ENCODE results near the gene RHOF.

DNA sequence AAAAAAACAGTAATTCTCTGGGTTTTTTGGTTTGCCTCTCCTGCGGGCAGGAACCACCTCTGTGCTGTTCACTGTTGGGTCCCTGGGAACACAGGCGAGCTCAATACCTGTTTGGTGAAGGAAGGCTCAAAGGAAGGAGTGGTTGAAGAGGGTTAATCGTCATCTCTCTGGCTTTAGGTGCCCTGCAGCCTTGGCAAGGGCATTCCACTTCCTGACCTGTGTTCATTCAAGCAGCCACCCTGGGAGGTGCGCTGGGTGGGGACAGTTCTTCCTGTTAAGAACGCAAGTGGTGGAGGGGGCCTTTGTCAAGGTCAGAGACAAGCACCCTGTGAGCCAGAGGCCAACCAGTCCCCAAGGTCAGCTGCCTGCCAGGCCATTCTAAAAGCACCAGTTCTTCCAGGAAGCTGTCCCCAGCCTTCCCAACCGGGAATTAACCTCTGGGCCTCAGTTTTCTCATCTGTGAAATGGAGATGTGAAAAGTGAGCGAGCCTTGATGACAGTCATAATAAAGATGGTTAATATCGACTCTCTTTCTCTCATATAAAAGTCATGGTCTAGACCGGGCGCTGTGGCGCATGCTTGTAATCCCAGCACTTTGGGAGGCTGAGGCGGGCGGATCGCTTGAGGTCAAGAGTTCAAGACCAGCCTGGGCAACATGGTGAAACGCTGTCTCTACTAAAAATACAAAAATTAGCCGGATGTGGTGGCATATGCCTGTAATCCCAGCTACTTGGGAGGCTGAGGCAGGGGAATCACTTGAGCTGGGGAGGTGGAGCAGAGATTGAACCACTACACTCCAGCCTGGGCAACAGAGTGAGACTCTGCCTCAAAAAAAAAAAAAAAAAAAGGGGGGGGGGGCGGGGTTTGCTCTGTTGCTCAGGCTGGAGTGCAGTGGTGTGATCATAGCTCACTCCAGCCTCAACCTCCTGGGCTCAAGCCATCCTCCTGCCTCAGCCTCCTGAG is 6.1 kb downstream of the RHOF start:
- no peak for TF ChIP-seq EZH2 (IDR thresholded peaks at IDR 0.05; ENCODE audit: insufficient read depth, low read length)
- TF ChIP-seq, protein P1, sequence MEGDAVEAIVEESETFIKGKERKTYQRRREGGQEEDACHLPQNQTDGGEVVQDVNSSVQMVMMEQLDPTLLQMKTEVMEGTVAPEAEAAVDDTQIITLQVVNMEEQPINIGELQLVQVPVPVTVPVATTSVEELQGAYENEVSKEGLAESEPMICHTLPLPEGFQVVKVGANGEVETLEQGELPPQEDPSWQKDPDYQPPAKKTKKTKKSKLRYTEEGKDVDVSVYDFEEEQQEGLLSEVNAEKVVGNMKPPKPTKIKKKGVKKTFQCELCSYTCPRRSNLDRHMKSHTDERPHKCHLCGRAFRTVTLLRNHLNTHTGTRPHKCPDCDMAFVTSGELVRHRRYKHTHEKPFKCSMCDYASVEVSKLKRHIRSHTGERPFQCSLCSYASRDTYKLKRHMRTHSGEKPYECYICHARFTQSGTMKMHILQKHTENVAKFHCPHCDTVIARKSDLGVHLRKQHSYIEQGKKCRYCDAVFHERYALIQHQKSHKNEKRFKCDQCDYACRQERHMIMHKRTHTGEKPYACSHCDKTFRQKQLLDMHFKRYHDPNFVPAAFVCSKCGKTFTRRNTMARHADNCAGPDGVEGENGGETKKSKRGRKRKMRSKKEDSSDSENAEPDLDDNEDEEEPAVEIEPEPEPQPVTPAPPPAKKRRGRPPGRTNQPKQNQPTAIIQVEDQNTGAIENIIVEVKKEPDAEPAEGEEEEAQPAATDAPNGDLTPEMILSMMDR (IDR thresholded peaks at IDR 0.05; ENCODE audit: insufficient read depth, low read depth, low read length) = no peak

Data from astrocyte (in vitro differentiated cells and primary cell).